DMS53 treated with DMSO at 0.1 percent for 48 hours (cell line): ENCODE data around the gene KASH5.

Source experiments
- DNase-seq: peaks from one replicate; lab custom pipeline; 2025; ENCODE audit not compliant: unreplicated experiment; lab: John Stamatoyannopoulos, UW

KASH5 gene

GRCh38 chr19:49387936-49388372 is at the start of gene KASH5:
KASH5 (plus strand) TSS chr19:49388249; CDS start chr19:49390884, 2,635 bp downstream.
- peak; percentile 43 for DNase-seq

GRCh38 chr19:49338691-49339300 is 49.3 kb upstream of the KASH5 start:
- DNase-seq, result no peak

- no peak for DNase-seq
Measured at GRCh38 chr19:49339301-49340068, 48.6 kb upstream of the KASH5 start.

GRCh38 chr19:49340069-49340864 is 47.8 kb upstream of the KASH5 start:
- no peak for DNase-seq

GRCh38 chr19:49340865-49341718 is 47.0 kb upstream of the KASH5 start:
- no peak for DNase-seq

GRCh38 chr19:49342291-49342721 is 45.7 kb upstream of the KASH5 start:
- DNase-seq, result no peak

GRCh38 chr19:49343123-49343522 is 44.9 kb upstream of the KASH5 start:
- DNase-seq, result no peak

GRCh38 chr19:49344505-49345423 is 43.3 kb upstream of the KASH5 start:
- no peak for DNase-seq

GRCh38 chr19:49347191-49347590 is 40.9 kb upstream of the KASH5 start:
- no peak for DNase-seq

GRCh38 chr19:49347835-49348234 is 40.2 kb upstream of the KASH5 start:
- no peak for DNase-seq

GRCh38 chr19:49348305-49349189 is 39.5 kb upstream of the KASH5 start:
- no peak for DNase-seq

GRCh38 chr19:49349567-49349966 is 38.5 kb upstream of the KASH5 start:
- DNase-seq, result no peak

GRCh38 chr19:49355909-49356353 is 32.1 kb upstream of the KASH5 start:
- DNase-seq, result no peak

- DNase-seq, result no peak
Measured at GRCh38 chr19:49356382-49356781, 31.7 kb upstream of the KASH5 start.

GRCh38 chr19:49357186-49357585 is 30.9 kb upstream of the KASH5 start:
- DNase-seq, result no peak

GRCh38 chr19:49359851-49360820 is 27.9 kb upstream of the KASH5 start:
- no peak for DNase-seq

GRCh38 chr19:49361438-49362047 is 26.5 kb upstream of the KASH5 start:
- DNase-seq, result no peak
